Stimulated activated CD8-positive, alpha-beta memory T cell treated with anti-CD3 and anti-CD28 coated beads, Interleukin-4, amount 100 ng/mL, for 24 hours (primary cell): ENCODE results near the gene OR51G2.
"Not testable (repeated sequence)": the region's sequence is repeated elsewhere in the genome, so short reads cannot be mapped to it uniquely, and the experiment has no call there.

Experiments used
- DNase-seq: peaks from one replicate; pipeline ENCODE4 v3.0.0-alpha.2; 2020; ENCODE audit warnings: low read depth

OR51G2 gene, protein sequence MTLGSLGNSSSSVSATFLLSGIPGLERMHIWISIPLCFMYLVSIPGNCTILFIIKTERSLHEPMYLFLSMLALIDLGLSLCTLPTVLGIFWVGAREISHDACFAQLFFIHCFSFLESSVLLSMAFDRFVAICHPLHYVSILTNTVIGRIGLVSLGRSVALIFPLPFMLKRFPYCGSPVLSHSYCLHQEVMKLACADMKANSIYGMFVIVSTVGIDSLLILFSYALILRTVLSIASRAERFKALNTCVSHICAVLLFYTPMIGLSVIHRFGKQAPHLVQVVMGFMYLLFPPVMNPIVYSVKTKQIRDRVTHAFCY

DNA sequence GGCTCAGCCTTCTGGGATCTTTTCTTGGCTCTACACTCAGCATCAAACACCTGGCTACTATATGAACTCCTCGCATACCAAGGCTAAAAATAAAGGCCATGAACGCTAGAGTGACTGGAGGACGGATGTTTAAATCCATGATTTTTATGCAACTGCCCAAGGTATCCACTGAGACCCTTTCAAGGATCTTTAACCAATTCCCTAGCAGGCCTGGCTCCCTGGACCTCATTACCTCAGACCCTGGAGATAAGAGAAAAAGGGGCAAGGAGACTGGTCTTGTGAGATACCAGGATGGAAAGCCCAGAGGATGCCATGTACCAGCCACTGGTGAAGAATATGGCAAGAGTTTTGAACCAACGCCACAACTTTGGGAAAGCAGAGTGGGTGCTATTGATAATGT is at the start of gene OR51G2:
OR51G2 (minus strand) TSS at position 101 of the 400 bp plus-strand sequence. CDS start 3,687 bp downstream, outside the sequence.
- DNase-seq: no peak

DNA sequence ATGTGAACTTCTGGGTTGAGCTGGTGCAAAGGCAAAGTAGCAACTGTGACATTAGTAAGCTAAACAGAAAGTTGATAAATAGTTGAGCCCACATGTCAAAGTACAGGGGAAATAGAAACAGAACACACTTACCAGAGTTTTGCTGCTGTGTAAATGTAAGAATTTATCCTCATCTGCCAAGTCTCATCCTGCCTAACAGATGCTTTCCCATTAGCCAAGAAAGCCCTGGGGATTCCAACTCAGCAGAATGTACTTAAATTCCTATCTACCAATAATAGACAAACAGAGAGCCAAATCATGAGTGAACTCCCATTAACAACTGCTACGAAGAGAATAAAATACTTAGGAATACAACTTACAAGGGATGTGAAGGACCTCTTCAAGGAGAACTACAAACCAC is 43.7 kb upstream of the OR51G2 start:
- DNase-seq: no peak

DNA sequence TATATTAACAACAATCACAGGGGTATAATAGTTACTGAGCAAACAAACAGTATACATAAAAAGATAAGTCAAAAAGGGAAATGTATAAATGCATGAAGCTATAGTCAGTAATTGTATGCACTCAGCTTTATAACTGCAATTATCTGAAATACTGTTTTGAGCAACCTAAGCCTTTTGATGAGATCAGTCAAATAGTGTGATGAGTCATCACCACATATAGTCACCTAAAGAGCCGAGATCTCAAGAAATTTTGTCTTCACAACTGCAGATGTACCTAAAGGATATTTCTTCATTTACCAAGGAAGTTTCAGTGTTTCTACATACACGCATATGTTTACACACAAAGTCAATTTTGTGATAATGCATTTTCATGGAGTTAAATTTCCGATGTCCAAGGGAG is 41.7 kb upstream of the OR51G2 start:
- DNase-seq: no peak

DNA sequence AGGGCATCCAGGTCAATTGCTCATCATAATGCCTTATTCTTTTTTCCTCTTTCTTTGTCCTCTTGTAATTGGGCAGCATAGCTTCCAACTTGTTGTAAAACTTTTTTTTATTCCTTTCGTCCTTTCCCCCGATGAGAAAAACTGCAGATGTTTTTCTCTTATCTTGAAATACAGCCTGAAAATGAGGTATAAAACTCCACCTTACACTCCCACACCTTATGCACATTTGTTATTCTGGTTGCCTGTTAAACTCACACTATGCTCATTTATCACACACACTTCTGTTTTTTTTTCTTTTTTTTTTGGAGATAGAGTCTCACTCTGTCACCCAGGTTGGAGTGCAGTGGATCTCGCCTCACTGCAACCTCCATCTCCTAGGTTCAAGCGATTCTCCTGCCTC is 38.2 kb upstream of the OR51G2 start:
- no peak for DNase-seq

DNA sequence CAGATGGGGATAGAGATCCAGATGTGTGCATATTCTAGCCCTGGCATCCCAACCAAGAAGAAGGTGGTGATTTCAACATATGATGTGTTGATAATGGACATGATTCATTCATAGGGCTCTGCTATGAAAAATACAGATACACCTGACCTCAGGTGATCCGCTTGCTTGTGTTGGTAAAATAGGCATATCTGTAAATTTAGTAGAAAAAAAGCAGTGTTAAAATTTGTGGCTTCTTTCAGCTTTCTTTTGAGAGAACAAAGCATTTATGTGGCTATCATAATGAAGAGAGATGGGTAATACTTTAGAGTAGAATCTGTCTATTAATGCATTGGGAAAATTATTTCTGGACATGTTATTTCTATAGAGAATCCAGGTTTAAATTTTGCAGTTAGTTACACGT is 36.5 kb upstream of the OR51G2 start, which contains the start of gene OR51A2:
OR51A2 (minus strand) TSS at position 101 of the 400 bp plus-strand sequence; CDS start at position 101, 0 bp downstream.
- DNase-seq: not testable (repeated sequence)

DNA sequence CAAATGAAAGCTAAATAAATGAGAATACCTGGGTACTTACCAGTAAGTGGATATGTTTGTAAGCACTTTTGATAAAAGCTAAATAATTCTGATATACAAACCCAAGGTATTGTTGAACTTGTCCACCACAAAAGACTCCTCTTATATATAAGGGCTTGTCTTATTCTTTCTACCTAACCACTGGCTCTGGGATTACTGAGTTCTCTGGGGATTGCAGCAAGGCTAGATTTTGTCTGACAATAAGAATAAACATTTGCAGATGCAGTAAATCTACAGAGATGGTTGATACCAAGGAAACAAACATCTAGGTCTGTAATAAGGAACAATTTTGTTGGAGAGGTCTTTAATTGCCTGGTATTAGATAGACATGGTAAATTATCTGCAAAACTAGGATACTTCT is 28.4 kb upstream of the OR51G2 start, which contains the start of gene OR51A4:
OR51A4 (minus strand) TSS at position 101 of the 400 bp plus-strand sequence. CDS start 505 bp downstream, outside the sequence.
- no peak for DNase-seq

DNA sequence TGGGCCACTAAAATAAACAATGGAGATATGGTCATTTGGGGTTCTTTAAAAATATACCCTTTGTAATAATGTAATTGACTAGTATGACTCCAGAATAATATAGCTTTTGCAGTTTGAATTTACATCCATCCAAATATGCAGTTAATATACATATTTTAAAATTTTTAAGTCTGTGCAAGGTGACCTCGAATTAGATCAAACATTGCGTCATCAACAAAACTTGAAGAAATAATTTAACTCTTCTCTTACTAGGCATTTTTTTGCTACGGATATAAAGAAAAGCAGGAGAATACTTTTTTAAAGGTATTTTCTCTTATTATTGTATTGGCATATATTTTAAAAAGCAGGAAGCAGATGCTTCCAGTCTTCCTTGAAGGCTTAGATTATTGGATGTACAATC is 17.6 kb upstream of the OR51G2 start:
- no peak for DNase-seq

DNA sequence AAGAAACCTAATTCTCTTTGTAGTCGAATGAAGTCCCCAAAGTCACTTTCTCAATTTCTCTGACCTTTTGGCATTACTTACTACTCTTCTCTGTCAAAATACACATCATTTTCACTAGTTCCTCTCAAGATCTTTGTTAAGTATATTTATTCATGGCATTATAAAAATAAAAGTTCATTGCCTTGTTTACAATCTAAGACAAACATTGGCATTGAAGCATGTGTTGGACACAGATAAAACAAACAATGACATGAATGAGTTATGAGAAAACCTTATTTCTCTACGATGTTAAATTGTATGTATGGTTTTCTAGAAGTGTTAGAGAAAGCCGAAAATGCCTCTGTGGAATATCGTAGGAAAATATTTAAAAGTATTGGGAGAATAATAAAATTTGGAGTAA is 13.6 kb upstream of the OR51G2 start:
- no peak for DNase-seq

DNA sequence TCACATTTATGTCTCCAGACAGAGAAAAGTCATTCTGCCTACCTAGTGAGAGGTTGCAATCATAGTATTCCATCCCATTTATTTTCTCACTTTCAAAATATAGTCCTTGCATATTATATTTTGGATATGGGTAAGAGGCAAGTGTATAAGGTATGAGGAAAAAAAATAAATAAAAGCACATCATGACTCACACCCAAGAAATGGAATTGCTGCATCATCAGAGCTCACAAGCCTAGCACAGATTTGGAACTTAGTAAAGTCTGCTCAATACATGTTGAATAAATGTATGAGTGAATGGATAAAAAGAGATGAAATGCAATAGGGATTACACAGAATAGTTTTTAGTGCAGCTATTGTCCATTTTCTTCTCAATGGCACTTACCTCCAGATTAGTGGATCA is 7.5 kb upstream of the OR51G2 start:
- no peak for DNase-seq

DNA sequence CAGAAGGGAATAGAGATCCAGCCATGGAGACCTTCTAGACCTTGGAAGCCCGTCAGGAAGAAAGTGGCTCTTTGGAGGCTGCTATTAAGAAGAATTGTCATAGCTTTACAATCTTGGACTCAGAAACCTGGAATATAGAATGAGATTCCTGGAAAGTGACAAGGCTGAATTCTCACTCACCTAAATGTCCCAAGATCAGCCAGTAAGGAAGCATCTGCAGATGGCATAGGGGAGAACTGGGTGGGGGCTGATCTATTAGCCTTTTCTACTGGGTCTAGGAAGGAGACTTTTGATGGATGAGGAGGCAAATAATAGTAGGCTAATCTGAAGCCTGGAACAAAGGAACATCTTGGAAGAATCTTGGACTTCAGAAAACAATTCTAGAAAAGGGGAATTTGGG is 5.1 kb upstream of the OR51G2 start, which contains the start of gene OR51G1:
OR51G1 (minus strand) TSS at position 101 of the 400 bp plus-strand sequence; CDS start at position 101, 0 bp downstream.
- DNase-seq: no peak

DNA sequence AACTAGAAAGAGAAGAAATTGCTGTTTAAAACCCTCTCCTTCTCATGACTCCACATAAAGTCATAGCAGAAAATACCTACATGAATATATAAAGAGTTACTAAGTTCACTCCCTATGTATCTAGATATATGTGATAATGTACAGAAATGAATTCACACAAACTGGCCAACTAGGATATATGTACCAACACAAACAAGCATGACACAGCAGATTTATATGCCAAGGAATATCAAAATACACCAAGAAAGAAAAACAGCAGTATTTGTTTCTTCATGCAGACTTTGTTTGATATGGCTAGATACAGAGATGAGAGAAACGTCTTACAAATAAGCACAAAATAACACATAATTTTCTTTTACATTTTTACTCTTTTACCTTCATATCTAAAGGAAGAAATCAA is 3.2 kb upstream of the OR51G2 start:
- DNase-seq: no peak

DNA sequence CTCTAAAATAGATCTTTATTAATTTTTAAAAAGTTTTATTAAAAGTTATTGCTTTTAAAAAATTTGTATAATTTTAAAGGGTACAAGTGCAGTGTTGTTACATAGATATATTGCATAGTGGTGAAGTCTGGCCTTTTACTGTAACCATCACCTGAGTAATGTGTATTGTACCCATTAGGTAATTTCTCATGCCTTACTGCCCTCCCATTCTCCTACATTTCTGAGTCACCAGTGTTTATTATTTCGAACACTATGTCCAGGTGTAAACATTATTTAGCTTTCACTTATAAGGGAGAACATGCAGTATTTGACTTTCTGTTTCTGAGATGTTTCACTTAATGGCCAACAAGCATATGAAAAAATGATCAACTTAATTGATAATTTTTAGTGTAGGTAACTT is 2.6 kb upstream of the OR51G2 start:
- DNase-seq: no peak

DNA sequence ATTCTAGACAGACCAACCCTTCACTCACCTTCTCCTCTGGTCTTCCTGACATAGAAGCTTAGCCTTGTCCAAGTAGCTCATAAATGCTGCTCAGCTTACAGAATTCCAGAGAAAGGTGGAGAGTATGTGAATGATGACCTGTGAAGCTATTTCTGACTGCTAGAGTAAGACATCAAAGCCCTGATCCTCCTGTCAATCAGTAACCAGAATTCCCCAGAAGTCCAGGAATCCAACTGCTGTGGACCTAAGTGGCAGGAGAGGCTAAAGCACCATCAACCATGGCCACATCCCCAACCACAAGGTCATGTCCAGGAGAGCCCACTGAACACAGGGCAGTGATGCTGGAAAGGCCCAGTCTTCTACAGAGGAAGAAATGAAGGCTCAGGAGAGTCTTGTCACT is 2.6 kb downstream of the OR51G2 start:
- DNase-seq: no peak

DNA sequence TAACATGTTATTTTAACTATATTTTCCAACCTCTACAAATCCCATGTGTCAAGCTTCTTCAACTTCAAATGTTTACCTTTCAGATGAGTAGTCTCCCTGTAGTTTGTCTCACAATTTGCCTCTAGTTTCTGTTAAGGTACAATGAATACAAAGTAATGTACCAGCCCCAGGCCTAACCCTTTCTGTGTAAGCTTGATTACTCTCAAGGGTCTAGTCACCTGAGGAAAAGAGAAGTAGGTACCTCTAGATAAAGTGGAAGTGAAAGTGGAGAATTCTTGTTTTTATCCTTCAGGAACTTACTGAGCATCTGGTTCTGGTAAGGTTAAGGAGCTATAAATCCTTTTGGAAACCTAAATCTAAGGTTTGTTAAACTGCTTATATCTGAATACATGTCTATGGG is 15.7 kb downstream of the OR51G2 start, which contains the start of gene OR51A7:
OR51A7 (plus strand) TSS at position 300 of the 400 bp plus-strand sequence. CDS start 3,587 bp downstream, outside the sequence.
- DNase-seq: no peak

DNA sequence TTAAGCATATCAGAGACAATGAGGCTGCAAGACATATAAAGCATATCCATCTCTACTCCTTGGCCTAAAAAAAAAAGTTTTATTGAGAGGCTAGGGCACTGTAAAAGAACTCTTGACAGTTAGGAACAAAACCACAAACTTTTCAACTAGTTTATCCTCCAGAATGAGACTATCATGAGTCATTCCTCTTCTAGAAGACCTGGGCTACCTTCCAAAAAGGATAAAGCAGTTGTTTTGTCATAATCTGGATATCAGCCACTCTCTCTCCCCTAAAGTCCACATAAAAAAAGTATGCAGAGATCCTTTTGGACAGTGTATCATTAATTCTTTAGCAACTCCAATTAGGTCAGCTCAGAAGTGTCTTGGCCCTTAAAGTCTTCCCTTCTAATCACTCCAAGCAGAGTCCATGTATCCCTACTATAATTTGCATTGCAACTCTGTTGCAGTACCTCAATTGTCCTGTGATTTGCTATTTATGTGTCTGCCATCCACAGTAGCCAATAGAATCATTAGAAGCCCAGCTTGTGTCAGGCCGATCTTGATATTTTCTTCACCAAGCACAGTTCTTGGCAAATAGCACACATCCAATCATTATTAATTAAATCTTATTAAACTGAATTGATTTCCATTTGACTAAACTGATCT is 27.0 kb downstream of the OR51G2 start:
- no peak for DNase-seq

DNA sequence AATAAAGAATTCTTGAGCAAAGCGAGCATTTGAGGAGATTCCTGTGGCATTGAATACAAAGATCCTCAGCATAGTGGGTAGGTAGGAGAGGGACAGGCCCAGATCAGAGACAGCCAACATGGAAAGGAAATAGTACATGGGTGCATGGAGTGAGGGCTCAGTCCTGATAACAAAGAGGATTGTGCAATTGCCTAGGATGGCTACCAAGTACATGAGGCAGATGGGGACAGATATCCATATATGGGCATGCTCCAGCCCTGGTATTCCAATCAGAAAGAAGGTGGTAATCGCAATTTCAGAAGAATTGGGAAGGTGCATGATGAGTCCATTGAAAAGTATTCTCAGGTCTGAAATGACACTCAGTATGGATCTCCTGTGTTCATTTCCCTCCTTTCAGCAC is 28.9 kb downstream of the OR51G2 start:
- DNase-seq: no peak

DNA sequence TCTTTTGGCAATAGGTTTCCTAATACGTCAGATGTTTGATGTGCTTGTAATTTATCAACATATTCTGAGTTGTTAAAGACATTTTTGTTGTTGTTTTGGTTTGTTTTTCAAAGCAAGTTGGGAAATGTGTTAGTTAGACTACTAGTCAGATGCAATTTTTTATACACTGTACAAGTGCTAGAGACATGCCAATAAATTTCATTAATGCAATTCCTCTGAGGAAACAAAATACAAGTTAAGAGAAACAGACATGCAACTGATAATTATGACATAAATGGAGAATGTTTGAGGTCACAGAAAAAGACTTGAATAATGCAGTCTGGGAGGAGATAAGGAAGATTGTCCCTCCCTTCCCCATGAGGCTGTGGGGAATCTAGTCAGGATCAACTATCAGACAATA is 31.6 kb downstream of the OR51G2 start:
- DNase-seq: no peak

DNA sequence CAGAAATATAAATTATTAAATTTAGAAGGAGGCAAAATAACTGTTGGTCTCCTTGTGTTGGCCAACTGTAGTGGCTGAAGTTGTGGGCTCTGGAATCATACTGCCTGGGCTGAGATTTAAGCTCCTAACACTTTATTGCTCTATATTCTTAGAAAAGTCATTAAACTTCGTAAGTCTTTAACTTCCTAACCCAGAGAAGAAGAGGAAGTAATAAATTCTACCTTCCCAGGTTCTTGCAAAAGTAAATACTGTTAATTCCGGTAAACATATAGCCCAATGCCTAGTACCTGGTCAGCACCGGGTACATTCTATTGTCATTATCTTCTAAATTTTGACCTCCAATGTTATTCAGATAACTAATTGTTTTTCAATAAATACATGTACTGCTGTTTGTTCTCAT is 33.0 kb downstream of the OR51G2 start:
- no peak for DNase-seq

DNA sequence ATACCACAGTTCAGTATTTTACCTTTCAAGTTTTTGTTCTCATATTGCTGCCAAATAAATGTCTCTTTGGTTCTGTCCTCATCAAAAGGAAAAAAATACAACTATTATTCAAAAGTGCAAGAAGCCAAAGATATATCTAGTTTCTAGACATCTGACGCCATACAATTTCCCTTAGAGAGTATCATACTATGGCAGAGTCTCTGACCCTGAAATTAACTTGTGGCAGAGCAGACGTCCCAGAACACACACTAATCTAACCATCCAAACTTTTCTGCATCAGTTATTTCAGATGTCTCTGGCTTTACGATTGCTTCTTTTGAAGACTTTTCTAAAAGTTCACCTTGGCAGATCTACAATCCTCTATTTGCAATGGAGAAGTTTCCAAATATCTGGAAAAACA is 34.8 kb downstream of the OR51G2 start:
- DNase-seq: no peak

DNA sequence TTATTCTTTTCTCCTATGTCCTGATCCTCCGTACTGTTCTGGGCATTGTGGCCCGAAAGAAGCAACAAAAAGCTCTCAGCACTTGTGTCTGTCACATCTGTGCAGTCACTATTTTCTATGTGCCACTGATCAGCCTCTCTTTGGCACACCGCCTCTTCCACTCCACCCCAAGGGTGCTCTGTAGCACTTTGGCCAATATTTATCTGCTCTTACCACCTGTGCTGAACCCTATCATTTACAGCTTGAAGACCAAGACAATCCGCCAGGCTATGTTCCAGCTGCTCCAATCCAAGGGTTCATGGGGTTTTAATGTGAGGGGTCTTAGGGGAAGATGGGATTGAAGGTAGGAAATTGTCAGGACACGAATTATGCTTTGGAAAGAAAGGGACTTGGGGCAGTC is 36.6 kb downstream of the OR51G2 start:
- no peak for DNase-seq

DNA sequence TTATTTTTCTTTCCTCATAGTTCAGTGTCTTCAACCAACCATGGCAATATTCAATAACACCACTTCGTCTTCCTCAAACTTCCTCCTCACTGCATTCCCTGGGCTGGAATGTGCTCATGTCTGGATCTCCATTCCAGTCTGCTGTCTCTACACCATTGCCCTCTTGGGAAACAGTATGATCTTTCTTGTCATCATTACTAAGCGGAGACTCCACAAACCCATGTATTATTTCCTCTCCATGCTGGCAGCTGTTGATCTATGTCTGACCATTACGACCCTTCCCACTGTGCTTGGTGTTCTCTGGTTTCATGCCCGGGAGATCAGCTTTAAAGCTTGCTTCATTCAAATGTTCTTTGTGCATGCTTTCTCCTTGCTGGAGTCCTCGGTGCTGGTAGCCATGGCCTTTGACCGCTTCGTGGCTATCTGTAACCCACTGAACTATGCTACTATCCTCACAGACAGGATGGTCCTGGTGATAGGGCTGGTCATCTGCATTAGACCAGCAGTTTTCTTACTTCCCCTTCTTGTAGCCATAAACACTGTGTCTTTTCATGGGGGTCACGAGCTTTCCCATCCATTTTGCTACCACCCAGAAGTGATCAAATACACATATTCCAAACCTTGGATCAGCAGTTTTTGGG is 37.2 kb downstream of the OR51G2 start, which contains the start of gene OR51T1:
OR51T1 (plus strand) TSS at position 41 of the 641 bp plus-strand sequence; CDS start at position 41, 0 bp downstream.
- no peak for DNase-seq

DNA sequence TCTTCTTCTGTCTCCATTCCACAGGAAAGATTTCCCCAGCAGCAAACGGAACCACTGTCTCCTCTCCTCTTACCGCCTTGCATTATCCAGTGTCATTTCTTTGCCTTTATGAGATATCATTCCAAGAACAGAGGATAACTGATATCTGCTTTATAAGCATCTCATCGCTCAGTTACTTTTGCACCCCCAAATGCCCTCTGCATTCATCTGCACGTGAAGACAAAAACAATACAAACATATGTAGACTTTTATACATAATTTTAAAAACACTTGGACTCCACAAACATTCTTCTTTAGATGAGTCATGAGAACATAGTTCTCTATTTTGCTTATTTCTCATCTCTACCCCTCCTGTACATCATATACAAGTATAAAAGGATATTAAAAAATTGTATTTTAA is 38.0 kb downstream of the OR51G2 start:
- no peak for DNase-seq

DNA sequence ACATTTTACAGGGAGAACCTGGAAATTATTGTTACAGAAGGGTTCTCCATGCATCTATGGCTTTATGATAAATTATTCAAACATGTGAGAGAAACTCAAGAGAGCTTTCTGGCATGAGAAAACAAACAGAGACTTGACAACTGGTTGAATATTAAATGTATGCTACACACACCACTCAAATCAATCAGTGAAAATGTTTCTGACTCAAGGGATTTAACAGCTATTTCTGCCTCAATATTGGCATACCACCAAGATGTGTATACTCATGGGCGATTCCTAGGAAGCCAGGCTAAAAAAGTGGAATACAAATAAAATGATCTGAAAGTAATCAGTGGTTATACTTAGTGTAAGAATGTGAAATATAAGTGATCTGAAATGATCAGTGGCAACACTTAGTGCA is 53.3 kb downstream of the OR51G2 start:
- no peak for DNase-seq
